ENCODE measurements around the gene SMAD3. TPM values are rescaled to one million over a fixed set of nuclear protein-coding genes. Genes with fewer than 3 reads are reported as not detected.

SMAD3 gene
- total RNA-seq, 4 donors from 2014 or later, result 25.3 to 54.2 (median 40.0) TPM

- no peak for TF ChIP-seq CTCF (IDR thresholded peaks at IDR 0.05; ENCODE audit: low read depth)
Measured at GRCh38 chr15:67121644-67122605, 56.5 kb downstream of the SMAD3 start.

DNA sequence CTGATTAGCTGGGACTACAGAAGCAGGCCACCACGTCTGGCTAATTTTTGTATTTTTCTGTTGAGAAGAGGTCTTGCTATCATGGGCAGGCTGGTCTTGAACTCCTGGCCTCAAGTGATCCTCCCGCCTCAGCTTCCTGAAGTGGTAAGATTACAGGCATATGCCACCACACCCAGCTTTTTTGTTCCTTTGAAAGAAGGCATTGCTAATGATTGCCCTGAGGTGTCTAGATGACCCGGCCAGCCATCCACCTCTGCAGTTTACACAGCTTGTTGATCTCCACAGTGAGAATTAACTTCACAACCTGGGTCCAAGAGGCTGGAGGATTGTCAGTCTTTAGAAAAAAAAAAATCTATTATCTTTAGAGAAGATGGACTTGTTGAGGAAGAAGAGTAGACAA is 58.7 kb downstream of the SMAD3 start:
- no peak for TF ChIP-seq CTCF (IDR thresholded peaks at IDR 0.05; ENCODE audit: low read depth)

- TF ChIP-seq CTCF (IDR thresholded peaks at IDR 0.05; ENCODE audit: low read depth), result no peak
Measured at GRCh38 chr15:67124911-67125588, 59.6 kb downstream of the SMAD3 start.

DNA sequence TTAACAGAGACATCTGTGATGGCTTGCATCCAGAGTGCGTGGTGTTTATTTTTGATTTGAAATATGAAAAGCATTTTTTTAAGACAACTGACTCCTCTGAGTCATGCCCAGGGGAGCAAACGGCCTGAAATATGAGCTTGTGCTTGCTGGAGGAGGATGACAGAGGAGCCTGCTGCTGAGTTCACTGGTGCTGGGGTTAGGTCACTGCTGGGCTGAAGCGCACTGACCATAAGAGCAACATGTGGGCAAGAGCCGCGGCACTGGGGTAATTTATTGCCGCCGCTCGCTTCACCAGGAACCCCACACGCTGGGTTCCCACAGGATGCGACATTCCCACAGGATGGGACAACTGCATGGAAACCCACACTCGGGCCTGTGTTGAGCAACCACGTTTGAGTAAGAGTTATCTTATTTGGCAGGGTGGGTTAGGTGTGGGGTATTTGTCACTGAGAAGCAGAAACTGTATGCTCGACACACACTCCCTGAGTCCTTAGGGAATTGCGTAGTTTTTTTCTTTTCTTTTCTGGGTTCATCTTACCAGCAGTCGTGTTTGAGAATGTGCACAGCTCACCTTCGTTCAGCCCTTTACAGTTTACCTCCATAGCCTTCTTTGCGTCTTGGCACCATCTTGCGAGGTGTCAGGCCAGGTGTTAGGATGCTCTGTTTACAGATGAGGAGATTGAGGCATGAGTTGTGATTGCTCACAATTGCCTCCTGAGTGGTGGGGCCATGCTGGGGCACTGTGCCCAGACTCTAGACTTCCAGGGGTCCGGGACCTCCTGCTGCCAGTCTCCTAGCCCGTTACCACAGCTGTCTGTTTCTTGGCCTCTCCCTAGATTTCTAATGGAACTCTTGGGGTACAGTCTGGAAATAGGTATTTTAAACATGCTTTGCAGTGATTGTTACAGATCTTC is 60.4 kb downstream of the SMAD3 start:
- no peak for TF ChIP-seq CTCF (IDR thresholded peaks at IDR 0.05; ENCODE audit: low read depth)

- TF ChIP-seq CTCF (IDR thresholded peaks at IDR 0.05; ENCODE audit: low read depth), result no peak
Measured at GRCh38 chr15:67126551-67127330, 61.3 kb downstream of the SMAD3 start.

GRCh38 chr15:67127331-67127664 is 61.9 kb downstream of the SMAD3 start:
- TF ChIP-seq CTCF (IDR thresholded peaks at IDR 0.05; ENCODE audit: low read depth), result no peak

All from subcutaneous adipose tissue (tissue), 4 donors.